ENCODE data around the gene STK32B. TPM values are rescaled to one million over a fixed set of nuclear protein-coding genes. Genes with fewer than 3 reads are reported as not detected.

STK32B gene
- polyA plus RNA-seq, 1 experiment, result 4.3 TPM

DNA sequence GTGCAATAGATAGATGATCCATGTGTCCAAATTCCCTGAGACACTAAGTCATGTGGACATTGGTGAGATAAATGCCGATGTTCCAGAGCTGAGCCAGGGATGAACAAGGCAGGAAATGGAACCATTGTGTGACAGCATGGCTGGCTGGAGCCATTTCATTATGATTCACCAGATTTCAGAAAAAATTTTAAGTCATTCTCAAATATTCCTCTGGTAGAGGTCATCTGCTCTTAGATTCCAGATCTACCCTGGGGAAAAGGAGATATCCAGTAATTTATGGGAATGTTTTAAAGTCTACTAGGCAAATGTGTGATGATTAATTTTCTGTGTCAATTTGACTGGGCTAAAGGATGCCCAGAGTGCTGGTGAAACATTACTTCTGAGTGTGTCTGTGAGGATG, 287.3 kb downstream of the STK32B start:
- POLR2A ChIA-PET, result no interaction called here
- Histone ChIP-seq H3K27ac (ENCODE audit: low read depth, low read length) (no peak overlapping the region), H3K4me3 (ENCODE audit: low read depth, low read length) (no peak overlapping the region), H3K9me3 (ENCODE audit: control insufficient read depth, insufficient read depth, low read length) (no peaks in the 10 kb centered on the region), H3K27me3 (ENCODE audit: control insufficient read depth, insufficient read depth, low read length) (no peaks in the 10 kb centered on the region)
- TF ChIP-seq, protein P1, sequence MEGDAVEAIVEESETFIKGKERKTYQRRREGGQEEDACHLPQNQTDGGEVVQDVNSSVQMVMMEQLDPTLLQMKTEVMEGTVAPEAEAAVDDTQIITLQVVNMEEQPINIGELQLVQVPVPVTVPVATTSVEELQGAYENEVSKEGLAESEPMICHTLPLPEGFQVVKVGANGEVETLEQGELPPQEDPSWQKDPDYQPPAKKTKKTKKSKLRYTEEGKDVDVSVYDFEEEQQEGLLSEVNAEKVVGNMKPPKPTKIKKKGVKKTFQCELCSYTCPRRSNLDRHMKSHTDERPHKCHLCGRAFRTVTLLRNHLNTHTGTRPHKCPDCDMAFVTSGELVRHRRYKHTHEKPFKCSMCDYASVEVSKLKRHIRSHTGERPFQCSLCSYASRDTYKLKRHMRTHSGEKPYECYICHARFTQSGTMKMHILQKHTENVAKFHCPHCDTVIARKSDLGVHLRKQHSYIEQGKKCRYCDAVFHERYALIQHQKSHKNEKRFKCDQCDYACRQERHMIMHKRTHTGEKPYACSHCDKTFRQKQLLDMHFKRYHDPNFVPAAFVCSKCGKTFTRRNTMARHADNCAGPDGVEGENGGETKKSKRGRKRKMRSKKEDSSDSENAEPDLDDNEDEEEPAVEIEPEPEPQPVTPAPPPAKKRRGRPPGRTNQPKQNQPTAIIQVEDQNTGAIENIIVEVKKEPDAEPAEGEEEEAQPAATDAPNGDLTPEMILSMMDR (IDR thresholded peaks at IDR 0.05; ENCODE audit: low read depth, low read length), result no peak
- DNase-seq (ENCODE audit: low read depth, low spot score), result no peak
- CTCF ChIA-PET, result no interaction called here

DNA sequence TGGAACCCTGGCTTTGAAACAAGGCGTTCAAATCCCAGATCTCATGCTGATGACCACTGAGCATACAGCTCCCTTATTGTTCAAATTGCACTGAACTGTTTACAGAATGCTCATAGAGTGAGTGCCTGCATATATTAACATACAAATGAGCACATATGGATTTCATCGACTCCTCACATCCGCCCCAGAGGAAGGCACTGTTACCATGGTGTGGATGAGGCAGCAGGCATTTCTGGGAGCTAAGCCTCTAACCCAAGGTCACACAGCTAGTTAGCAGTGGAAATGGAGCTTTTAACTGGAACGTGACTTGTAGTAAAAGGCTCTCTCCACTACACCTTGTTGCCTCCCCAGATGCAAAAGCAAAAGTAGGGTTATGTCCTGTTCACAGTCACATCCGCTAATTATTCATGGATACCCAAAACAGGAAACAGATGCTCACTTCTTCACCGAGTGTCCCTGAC, 289.7 kb downstream of the STK32B start:
- TF ChIP-seq, protein P1 (IDR thresholded peaks at IDR 0.05; ENCODE audit: low read depth, low read length), result no peak
- no peak overlapping the region for H3K4me3 ChIP-seq (ENCODE audit: low read depth, low read length)
- ChIA-PET POLR2A (no interaction called here), CTCF (no interaction called here)
- H3K27ac ChIP-seq (ENCODE audit: low read depth, low read length), result no peak overlapping the region
- no peaks in the 10 kb centered on the region for H3K27me3 ChIP-seq (ENCODE audit: control insufficient read depth, insufficient read depth, low read length)
- no peaks in the 10 kb centered on the region for H3K9me3 ChIP-seq (ENCODE audit: control insufficient read depth, insufficient read depth, low read length)
- no peak for DNase-seq (ENCODE audit: low read depth, low spot score)

DNA sequence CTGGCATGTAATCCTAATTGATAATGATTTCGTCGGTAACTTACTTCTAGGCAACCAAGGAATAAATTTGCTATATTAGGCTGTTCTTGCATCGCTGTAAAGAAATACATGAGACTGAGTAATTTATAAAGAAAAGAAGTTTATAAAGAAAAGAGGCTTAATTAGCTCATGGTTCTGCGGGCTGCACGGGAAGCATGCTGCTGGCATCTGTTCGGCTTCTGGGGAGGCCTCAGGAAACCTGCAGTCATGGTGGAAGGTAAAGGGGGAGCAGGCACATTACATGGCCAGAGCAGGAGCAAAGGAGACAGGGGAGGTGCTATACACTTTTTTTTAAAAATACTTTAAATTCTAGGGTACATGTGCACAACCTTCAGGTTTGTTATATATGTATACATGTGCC, 290.2 kb downstream of the STK32B start:
- Histone ChIP-seq H3K9me3 (ENCODE audit: control insufficient read depth, insufficient read depth, low read length) (no peaks in the 10 kb centered on the region), H3K27ac (ENCODE audit: low read depth, low read length) (no peak overlapping the region), H3K4me3 (ENCODE audit: low read depth, low read length) (no peak overlapping the region), H3K27me3 (ENCODE audit: control insufficient read depth, insufficient read depth, low read length) (no peaks in the 10 kb centered on the region)
- POLR2A ChIA-PET, result no interaction called here
- TF ChIP-seq, protein P1 (IDR thresholded peaks at IDR 0.05; ENCODE audit: low read depth, low read length), result no peak
- no peak for DNase-seq (ENCODE audit: low read depth, low spot score)
- CTCF ChIA-PET, result no interaction called here

DNA sequence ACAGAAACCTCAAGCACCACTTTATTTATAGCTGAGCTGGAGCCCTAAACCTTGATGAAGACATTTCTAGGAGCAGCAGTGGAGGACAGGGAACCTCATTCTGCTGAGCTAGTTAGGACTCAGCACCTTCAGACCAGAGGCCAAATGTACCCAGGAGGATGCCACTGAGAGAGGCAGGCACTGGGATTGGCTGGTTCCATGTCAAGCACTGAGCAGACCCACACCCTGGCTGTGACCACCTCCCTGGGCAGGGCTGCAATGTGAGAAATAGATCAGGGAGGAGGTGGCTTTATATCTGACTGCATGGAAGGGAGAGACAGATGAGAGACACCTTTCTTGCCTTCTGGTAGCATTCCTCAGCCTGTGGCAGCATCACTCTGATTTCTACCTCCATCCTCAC, 304.6 kb downstream of the STK32B start:
- no peak overlapping the region for H3K4me3 ChIP-seq (ENCODE audit: low read depth, low read length)
- POLR2A ChIA-PET, result no interaction called here
- TF ChIP-seq, protein P1 (IDR thresholded peaks at IDR 0.05; ENCODE audit: low read depth, low read length), result no peak
- no peak overlapping the region for H3K27ac ChIP-seq (ENCODE audit: low read depth, low read length)
- no peaks in the 10 kb centered on the region for H3K9me3 ChIP-seq (ENCODE audit: control insufficient read depth, insufficient read depth, low read length)
- no peak for DNase-seq (ENCODE audit: low read depth, low spot score)
- H3K27me3 ChIP-seq (ENCODE audit: control insufficient read depth, insufficient read depth, low read length), result no peaks in the 10 kb centered on the region
- CTCF ChIA-PET, result no interaction called here

DNA sequence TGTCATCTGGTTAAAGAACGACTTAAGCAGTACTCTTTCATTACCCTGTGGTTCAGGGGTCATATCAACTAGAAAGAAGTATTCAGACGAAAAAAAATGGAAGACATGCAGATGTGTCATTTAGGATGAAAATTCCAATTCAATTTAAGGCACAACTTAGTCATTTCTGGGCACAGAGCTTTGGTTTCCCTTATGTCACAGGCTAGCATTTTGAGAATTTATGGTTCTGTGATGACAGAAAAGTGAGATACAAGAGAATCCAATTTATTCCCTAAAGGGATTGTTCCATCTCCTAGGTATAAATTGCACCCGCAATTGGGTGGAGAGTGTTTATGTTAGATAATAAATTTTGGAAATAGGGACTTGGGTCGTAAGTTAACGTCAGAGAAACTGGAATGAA, 306.6 kb downstream of the STK32B start:
- no peaks in the 10 kb centered on the region for H3K9me3 ChIP-seq (ENCODE audit: control insufficient read depth, insufficient read depth, low read length)
- no peak overlapping the region for H3K27ac ChIP-seq (ENCODE audit: low read depth, low read length)
- peaks cover 1% of the 10 kb centered on the region for H3K27me3 ChIP-seq (ENCODE audit: control insufficient read depth, insufficient read depth, low read length)
- TF ChIP-seq, protein P1 (IDR thresholded peaks at IDR 0.05; ENCODE audit: low read depth, low read length), result no peak
- no peak overlapping the region for H3K4me3 ChIP-seq (ENCODE audit: low read depth, low read length)
- no peak for DNase-seq (ENCODE audit: low read depth, low spot score)
- ChIA-PET POLR2A (no interaction called here), CTCF (no interaction called here)

Measured in AG04450 (cell line).